Measurements from ENCODE around the gene PTPRR.

The PTPRR gene

GRCh38 chr12:70920251-70920851 lies at the start of gene PTPRR:
TSS of gene PTPRR (minus strand) at chr12:70920738. CDS start at chr12:70920390, 348 bp downstream.
- DNase-seq, result peak; percentile 33

GRCh38 chr12:70966996-70967790 lies 46.7 kb upstream of the PTPRR start:
- DNase-seq, result no peak

- no peak for DNase-seq
Observed at GRCh38 chr12:70966046-70966445, 45.5 kb upstream of the PTPRR start.

GRCh38 chr12:70964867-70965510 lies 44.5 kb upstream of the PTPRR start:
- DNase-seq, result no peak

GRCh38 chr12:70963081-70963660 lies 42.6 kb upstream of the PTPRR start:
- no peak for DNase-seq

- no peak for DNase-seq
Observed at GRCh38 chr12:70962226-70962794, 41.8 kb upstream of the PTPRR start.

- no peak for DNase-seq
Observed at GRCh38 chr12:70960484-70960883, 39.9 kb upstream of the PTPRR start.

GRCh38 chr12:70955415-70955814 lies 34.9 kb upstream of the PTPRR start:
- no peak for DNase-seq

GRCh38 chr12:70950451-70950850 lies 29.9 kb upstream of the PTPRR start:
- no peak for DNase-seq

GRCh38 chr12:70948976-70949336 lies 28.4 kb upstream of the PTPRR start:
- no peak for DNase-seq

GRCh38 chr12:70948236-70948975 lies 27.9 kb upstream of the PTPRR start:
- DNase-seq, result no peak

GRCh38 chr12:70936203-70936813 lies 15.8 kb upstream of the PTPRR start:
- no peak for DNase-seq

GRCh38 chr12:70933133-70933532 lies 12.6 kb upstream of the PTPRR start:
- DNase-seq, result no peak

- DNase-seq, result no peak
Observed at GRCh38 chr12:70929029-70929428, 8.5 kb upstream of the PTPRR start.

GRCh38 chr12:70928071-70928470 lies 7.5 kb upstream of the PTPRR start:
- DNase-seq, result no peak

GRCh38 chr12:70927356-70927755 lies 6.8 kb upstream of the PTPRR start:
- no peak for DNase-seq

GRCh38 chr12:70925539-70925938 lies 5.0 kb upstream of the PTPRR start:
- no peak for DNase-seq

- DNase-seq, result no peak
Observed at GRCh38 chr12:70920891-70921290, 353 bp upstream of the PTPRR start.

GRCh38 chr12:70919597-70920035 lies 922 bp downstream of the PTPRR start:
- no peak for DNase-seq

- no peak for DNase-seq
Observed at GRCh38 chr12:70919176-70919575, 1.4 kb downstream of the PTPRR start.

GRCh38 chr12:70918321-70918720 lies 2.2 kb downstream of the PTPRR start:
- no peak for DNase-seq

- no peak for DNase-seq
Observed at GRCh38 chr12:70910666-70911065, 9.9 kb downstream of the PTPRR start.
